ENCODE results near the gene SUPT3H. TPM values are rescaled to one million over a fixed set of nuclear protein-coding genes. Genes with fewer than 3 reads are reported as not detected.

The SUPT3H gene
- total and polyA plus RNA-seq, 2 donors from 2014 or later: 10.1 to 12.5 TPM

GRCh38 chr6:44940367-44940766 lies 437.4 kb downstream of the SUPT3H start:
- no peak overlapping the region for H3K9ac ChIP-seq (ENCODE audit: low read length in 3 of 3)
- H3K27me3 ChIP-seq (ENCODE audit: control insufficient read depth, insufficient read depth, low read length): no peaks in the 10 kb centered on the region
- no peaks in the 10 kb centered on the region for H3K36me3 ChIP-seq (ENCODE audit: control insufficient read depth in 2 of 3, insufficient read depth in 3 of 3, low read length in 3 of 3)
- no peak overlapping the region for H3K4me3 ChIP-seq (ENCODE audit: low read length in 3 of 3)
- TF ChIP-seq, protein P1, sequence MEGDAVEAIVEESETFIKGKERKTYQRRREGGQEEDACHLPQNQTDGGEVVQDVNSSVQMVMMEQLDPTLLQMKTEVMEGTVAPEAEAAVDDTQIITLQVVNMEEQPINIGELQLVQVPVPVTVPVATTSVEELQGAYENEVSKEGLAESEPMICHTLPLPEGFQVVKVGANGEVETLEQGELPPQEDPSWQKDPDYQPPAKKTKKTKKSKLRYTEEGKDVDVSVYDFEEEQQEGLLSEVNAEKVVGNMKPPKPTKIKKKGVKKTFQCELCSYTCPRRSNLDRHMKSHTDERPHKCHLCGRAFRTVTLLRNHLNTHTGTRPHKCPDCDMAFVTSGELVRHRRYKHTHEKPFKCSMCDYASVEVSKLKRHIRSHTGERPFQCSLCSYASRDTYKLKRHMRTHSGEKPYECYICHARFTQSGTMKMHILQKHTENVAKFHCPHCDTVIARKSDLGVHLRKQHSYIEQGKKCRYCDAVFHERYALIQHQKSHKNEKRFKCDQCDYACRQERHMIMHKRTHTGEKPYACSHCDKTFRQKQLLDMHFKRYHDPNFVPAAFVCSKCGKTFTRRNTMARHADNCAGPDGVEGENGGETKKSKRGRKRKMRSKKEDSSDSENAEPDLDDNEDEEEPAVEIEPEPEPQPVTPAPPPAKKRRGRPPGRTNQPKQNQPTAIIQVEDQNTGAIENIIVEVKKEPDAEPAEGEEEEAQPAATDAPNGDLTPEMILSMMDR (IDR thresholded peaks at IDR 0.05; ENCODE audit: borderline replicate concordance, extremely low read depth, insufficient read depth): no peak
- no peak for DNase-seq
- intact Hi-C loops (cut with DNase I): no loop called here
- H3K27ac ChIP-seq (ENCODE audit: low read depth in 2 of 2, low read length in 2 of 2): no peak overlapping the region
- H3K4me1 ChIP-seq (ENCODE audit: control insufficient read depth in 2 of 3, insufficient read depth in 2 of 3, low read depth in 1 of 3, low read length in 3 of 3): no peaks in the 10 kb centered on the region
- FAIRE-seq: no peak
- peaks cover 0 to 11% (median under 1%) of the 10 kb centered on the region in 3 donors for H3K9me3 ChIP-seq (ENCODE audit: control insufficient read depth in 2 of 3, insufficient read depth in 1 of 3, low read length in 3 of 3)

DNA sequence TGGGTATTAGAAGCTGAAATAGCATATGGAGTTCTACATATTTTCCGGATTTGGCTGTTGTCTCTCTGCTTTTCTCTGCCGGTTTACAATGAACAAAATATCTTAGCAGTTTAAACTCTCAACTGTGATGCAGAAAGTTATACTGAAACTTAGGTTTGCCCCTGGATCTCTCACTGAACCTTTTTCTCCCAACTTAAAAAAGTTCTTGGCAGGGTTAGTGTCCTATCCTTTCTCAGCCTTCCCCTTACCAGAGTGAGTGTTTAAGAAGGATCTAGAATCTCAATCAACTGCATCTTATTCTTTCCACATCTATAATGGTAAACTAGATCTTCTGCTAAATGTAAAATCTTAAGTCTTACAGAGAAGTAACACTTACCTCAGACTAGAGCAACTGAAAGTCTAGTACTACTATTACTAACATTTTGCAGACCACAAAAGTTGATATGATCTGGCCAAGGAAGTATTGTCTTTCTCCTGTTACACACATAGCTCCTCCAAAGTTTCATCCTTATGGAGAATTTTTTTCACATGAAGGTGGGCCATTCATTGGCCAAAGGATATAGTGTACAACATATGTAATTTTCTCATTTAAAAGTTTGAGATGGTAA lies 441.9 kb downstream of the SUPT3H start:
- H3K4me1 ChIP-seq (ENCODE audit: control insufficient read depth in 2 of 3, insufficient read depth in 2 of 3, low read depth in 1 of 3, low read length in 3 of 3): no peaks in the 10 kb centered on the region
- TF ChIP-seq, protein P1 (IDR thresholded peaks at IDR 0.05; ENCODE audit: borderline replicate concordance, extremely low read depth, insufficient read depth): no peak
- intact Hi-C loops (cut with DNase I): no loop called here

GRCh38 chr6:44933108-44933507 lies 444.6 kb downstream of the SUPT3H start:
- TF ChIP-seq, protein P1 (IDR thresholded peaks at IDR 0.05; ENCODE audit: borderline replicate concordance, extremely low read depth, insufficient read depth): no peak
- FAIRE-seq: no peak
- Histone ChIP-seq H3K9me3 (ENCODE audit: control insufficient read depth in 2 of 3, insufficient read depth in 1 of 3, low read length in 3 of 3) (no peaks in the 10 kb centered on the region), H3K36me3 (ENCODE audit: control insufficient read depth in 2 of 3, insufficient read depth in 3 of 3, low read length in 3 of 3) (no peaks in the 10 kb centered on the region), H3K27ac (ENCODE audit: low read depth in 2 of 2, low read length in 2 of 2) (no peak overlapping the region), H3K27me3 (ENCODE audit: control insufficient read depth, insufficient read depth, low read length) (no peaks in the 10 kb centered on the region), H3K4me3 (ENCODE audit: low read length in 3 of 3) (no peak overlapping the region), H3K4me1 (ENCODE audit: control insufficient read depth in 2 of 3, insufficient read depth in 2 of 3, low read depth in 1 of 3, low read length in 3 of 3) (no peaks in the 10 kb centered on the region), H3K9ac (ENCODE audit: low read length in 3 of 3) (no peak overlapping the region)
- intact Hi-C loops (cut with DNase I): no loop called here
- DNase-seq: no peak

More for the DNA sequence above, 441.9 kb downstream of the SUPT3H start:
- no peak for FAIRE-seq
- Histone ChIP-seq H3K27ac (ENCODE audit: low read depth in 2 of 2, low read length in 2 of 2) (no peak overlapping the region), H3K4me3 (ENCODE audit: low read length in 3 of 3) (no peak overlapping the region), H3K9ac (ENCODE audit: low read length in 3 of 3) (no peak overlapping the region), H3K9me3 (ENCODE audit: control insufficient read depth in 2 of 3, insufficient read depth in 1 of 3, low read length in 3 of 3) (no peaks in the 10 kb centered on the region), H3K36me3 (ENCODE audit: control insufficient read depth in 2 of 3, insufficient read depth in 3 of 3, low read length in 3 of 3) (no peaks in the 10 kb centered on the region), H3K27me3 (ENCODE audit: control insufficient read depth, insufficient read depth, low read length) (no peaks in the 10 kb centered on the region)
- no peak for DNase-seq

DNA sequence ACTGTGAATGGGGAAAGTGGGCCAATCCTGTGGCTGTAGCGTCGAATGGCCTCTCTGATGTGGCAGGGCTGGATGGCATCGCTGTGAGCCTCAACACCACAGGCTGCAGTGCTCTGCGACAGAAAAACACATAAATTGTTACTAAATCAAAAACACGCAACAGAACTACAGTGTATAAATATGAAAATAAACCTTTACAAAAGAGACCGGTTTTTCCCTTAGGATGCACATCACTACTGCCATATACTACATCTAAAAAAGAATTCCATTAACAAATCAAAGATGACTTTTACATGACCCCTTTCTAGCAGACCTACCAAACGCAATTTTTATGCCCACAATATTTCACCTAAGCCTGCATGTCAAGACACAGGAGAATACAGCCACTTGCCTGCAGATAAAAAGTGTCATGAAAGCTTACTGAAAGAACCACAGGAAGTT lies 445.1 kb downstream of the SUPT3H start:
- DNase-seq (no peak), FAIRE-seq (no peak)
- intact Hi-C loops (cut with DNase I): no loop called here
- Histone ChIP-seq H3K4me1 (ENCODE audit: control insufficient read depth in 2 of 3, insufficient read depth in 2 of 3, low read depth in 1 of 3, low read length in 3 of 3) (no peaks in the 10 kb centered on the region), H3K36me3 (ENCODE audit: control insufficient read depth in 2 of 3, insufficient read depth in 3 of 3, low read length in 3 of 3) (no peaks in the 10 kb centered on the region), H3K27me3 (ENCODE audit: control insufficient read depth, insufficient read depth, low read length) (no peaks in the 10 kb centered on the region), H3K9ac (ENCODE audit: low read length in 3 of 3) (no peak overlapping the region), H3K4me3 (ENCODE audit: low read length in 3 of 3) (no peak overlapping the region), H3K27ac (ENCODE audit: low read depth in 2 of 2, low read length in 2 of 2) (no peak overlapping the region), H3K9me3 (ENCODE audit: control insufficient read depth in 2 of 3, insufficient read depth in 1 of 3, low read length in 3 of 3) (no peaks in the 10 kb centered on the region)
- TF ChIP-seq, protein P1 (IDR thresholded peaks at IDR 0.05; ENCODE audit: borderline replicate concordance, extremely low read depth, insufficient read depth): no peak
